Measurements from ENCODE around the gene NELL2.

Gene NELL2

DNA sequence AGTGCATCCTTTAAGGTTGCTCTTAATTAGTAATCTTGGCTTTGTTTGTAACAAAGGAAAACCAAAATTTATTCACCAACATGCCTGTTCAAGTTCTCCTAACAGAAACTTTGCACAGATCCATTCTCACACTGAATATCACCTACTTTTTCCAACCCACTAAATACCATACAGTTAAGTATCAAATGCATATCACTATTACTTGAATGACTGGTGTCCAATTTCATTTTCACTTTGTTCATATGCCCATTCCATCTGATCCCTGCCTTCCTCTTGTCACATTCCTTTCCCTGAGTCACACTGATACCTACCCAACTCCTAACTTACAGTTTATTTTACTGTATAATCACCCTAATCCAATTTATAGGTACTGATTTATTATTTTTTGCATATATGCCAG is 286.4 kb downstream of the NELL2 start:
- DNase-seq = peak; percentile 75

DNA sequence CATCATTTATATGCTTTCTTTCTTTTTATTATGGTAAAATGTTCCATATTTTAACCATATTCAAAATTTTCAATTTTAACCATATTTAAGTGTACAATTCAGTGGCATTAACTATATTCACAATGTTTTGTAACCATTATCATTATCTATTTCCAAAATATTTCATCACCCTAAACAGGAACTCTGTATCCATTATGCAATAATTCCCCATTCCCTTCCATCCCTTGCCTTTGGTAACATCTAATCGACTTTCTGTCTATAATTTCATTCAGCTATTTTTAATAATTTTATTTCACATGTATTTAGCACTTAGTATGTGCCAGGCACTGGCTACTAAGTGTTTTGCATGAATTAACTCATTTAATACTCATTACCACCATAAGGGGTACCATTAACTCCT is 287.5 kb downstream of the NELL2 start:
- DNase-seq = no peak

DNA sequence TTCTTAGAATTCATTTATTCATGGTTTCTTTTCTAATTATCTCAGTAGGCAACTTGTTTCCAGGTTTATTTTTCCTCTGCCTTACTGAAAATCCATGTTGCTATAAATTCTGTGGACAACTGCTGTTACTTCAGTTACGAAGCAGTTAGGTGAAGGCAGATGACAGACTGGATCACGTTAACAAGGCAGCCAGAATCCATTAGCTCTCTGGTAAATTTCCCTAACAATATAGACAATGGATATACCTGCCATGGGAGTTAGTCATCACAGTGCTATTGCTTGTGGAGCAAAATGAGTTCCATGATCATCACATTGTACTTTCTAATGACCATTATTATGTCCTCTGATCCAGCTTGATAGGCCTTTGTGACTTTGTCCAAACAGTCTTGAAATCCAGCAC is 291.5 kb downstream of the NELL2 start:
- no peak for DNase-seq

DNA sequence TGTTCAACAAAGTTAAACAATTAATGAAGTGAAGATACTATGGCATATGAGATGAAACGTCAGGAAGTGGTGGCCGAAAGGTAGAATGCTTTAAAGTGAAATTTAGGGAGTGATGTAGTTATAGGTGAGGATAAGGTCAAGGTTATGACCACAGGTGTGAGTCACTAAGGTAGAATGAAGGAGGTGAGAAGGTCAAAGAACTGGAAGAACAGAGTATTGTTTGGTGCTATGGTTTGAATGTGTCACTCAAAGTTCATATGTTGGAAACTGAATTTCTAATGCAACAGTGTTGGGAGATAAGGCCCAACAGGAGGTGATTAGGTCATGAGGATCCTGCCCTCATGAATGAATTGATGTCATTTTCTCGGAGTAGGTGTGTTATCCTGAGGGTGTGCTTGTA is 293.6 kb downstream of the NELL2 start:
- DNase-seq = peak; percentile 27

DNA sequence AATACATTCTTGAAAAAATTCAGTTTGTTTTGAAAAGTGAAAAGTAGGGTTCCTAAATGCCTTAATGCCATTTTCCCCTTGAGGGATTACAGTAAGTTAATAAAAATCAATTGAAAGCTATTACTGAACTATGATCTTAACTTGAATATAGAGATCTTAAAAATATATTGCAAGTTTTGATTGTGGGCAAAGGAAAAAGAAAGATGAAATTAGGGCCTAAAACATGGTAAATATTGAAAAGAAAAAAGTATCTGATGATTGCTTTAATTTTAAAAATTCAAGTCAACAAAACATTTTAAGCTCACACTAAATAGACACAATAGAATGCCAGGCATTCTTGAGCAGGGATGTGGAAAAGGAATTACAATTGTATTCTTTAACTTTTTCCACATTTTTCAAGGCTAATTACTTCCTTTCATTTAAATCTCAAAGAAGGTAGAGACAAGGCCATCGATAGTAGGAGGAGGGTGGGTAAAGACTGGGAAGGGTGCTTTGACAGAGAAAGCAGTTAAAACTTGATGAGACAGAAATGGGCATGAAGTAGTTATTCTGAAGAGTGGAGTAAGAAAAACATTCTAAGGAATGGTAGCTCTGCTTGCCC is 294.4 kb downstream of the NELL2 start:
- no peak for DNase-seq

DNA sequence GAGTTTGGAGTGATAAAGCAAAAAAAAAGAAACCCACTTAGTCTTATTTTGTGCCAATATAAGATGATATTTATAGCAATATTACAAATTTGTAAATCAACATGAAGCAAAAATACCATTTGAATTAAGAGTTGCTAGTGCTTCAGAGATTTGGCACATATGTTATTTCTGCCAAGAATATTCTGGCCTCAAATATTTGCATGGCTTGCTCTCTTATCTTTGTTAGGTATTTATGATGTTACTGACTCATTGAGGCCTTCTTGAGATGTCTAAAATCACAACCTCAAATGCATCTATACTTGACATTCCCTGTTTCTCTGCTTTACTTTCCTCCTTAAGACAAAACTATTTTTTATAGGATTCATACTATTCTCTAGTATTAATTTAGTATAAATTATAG is 301.5 kb downstream of the NELL2 start:
- DNase-seq = peak; percentile 82

DNA sequence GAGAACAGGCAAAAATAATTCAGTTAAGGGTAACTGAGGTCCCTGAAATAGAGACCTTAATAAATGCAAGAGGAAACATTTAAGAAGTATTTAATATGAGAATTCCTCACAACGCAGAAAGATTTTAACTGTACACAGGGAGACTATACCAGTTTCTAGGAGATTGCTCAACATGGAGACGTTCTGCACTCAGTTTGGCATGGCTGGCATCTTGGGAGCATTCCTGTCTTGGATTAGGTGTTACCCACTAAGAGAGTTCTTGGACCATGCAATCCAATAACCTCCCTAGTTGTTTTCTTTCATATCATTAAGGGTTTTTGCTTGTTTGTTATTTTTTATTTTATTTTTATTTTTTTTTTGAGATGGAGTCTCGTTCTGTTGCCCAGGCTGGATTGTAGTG is 302.4 kb downstream of the NELL2 start:
- peak; percentile 40 for DNase-seq

DNA sequence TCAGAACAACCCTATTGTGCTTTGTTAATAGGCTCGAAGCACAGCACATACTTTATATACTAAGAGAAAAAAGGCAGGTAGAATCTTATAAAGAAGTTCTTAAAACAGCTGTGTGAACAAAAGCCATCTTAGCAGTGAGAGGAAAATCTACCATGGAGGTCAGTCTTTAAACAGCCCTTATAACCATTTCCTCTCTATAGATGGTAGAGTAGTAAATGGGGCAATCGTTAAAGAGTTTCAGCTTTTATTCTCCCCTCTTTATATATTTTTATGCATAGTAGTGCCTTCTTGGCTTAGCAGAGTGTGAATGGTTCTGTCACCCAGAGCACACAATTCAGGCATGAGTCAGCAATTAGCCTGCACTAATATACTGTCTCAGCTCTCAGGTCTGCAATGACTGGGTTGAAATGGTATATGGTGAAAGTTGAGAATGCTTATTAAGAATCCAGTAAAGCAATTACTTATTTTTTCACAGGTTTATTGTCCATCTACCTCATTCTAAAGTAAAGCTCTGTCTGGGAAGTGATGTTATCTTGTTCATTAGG is 305.0 kb downstream of the NELL2 start:
- no peak for DNase-seq

DNA sequence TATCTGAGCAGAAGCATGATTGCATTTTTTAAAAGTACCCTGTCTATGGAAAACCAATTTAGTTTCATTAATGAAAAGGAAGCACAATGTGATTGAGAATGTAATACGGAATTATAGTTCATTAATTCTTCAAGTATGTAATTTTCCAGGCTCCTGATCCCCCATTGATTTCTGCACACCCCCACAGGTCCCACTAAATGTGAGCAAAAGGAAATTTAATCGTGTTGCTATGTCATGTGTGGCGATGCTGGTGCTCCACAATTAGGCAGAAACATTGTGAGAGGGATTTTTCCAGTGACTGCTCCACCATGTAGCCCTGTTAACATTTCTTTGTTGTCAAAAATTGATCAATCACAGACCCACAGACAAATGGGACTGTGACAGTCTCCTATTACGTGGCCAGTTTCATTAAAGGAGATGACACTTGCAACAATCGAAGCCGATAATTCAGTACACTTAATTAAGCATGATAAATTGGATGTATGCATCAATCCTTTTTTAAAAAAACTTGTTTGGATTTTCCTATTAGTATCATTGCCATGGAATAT is 306.0 kb downstream of the NELL2 start:
- no peak for DNase-seq

DNA sequence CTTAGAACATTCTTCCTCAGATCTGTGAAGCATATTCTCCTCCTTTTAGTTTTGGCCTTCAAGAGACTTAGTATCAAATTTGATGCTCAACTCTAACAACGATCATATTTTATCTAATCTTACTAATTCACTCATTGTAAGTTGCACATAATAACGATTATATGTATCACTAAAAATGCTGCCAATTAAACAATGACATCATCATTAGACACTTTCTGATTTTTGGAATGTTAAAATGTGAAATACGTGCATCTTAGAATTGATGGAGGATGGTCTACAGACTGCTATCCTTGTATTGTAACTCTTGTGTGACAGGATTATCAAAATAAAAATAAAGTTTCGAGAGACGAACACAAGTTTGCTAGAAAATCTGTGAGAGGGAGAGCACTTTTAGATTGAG is 311.0 kb downstream of the NELL2 start:
- DNase-seq = no peak

DNA sequence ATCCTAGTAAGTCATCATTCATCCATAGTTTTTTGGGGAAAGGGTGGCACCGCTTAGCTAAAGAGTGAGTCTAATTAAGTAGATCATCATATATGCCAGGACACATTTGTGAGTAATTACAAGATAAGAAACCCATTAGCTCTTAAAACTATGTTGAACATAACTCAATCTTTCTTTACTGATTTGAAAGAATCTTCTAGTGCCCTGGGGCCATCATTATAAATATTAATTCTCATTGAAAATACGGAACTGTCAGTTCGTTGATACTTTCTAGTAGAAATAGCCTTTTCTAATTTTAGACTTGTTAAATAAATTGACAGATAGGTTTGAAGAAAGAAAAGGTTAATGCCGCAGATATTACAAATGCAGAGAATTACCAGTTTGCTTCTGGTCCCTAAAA is 312.6 kb downstream of the NELL2 start:
- DNase-seq = no peak

DNA sequence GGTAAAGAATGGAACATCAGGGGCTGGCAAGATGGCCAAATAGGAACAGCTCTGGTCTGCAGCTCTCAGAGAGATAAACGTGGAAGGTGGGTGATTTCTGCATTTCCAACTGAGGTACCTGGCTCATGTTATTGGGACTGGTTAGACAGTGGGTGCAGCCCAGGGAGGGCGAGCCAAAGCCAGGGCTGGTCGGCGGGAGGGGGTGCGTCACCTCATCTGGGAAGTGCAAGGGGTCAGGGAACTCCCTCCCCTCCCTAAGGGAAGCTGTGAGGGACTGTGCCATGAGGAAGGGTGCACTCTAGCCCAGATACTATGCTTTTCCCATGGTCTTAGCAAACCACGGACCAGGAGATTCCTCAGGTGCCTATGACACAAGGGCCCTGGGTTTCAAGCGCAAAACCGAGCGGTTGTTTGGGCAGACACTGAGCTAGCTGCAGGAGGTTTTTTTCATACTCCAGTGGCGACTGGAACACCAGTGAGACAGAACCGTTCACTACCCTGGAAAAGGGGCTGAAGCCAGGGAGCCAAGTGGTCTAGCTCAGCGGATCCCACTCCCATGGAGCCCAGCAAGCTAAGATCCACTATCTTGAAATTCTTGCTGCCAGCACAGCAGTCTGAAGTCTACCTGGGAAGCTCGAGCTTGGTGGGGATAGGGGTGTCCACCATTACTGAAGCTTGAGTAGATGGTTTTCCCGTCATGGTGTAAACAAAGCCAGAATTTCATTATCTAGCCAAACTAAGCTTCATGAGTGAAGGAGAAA is 317.6 kb downstream of the NELL2 start:
- no peak for DNase-seq

DNA sequence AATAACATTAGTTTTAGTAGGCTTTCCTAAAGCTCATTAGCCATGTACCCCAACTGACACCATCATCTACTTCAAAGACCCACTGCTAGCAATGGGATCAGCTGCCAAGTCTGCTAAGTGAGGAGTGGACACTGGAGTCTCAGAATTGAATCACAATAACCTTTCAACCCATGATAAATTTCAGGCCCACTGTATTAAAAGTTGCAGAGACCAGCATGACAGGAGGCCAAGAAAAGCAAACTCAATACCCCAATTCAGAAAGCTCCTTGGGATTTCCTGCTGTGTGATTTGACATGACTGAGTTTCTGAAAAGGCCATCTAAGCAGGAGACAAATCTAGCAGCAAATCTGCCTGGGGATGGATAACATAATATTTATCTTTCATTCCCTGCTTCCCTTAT is 320.7 kb downstream of the NELL2 start:
- DNase-seq = no peak

DNA sequence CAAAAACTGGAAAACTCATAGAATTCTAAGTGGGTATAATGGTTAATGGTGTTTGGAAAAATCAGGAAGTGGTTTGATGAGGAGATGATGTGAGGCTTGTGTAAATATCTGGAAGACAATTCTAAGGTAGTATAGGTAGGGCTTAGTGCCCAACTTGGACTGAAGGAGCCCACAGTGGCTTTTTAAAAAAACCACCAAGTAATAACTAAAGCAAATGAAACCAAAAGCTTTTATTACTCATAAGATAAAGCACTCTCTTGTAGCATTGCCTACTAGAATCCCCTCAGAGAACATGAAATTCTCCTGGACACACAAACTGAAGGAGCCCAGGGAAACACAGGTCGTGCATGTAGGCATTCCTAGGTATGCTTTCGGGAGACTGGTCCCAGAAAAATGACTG is 324.5 kb downstream of the NELL2 start:
- DNase-seq = no peak

DNA sequence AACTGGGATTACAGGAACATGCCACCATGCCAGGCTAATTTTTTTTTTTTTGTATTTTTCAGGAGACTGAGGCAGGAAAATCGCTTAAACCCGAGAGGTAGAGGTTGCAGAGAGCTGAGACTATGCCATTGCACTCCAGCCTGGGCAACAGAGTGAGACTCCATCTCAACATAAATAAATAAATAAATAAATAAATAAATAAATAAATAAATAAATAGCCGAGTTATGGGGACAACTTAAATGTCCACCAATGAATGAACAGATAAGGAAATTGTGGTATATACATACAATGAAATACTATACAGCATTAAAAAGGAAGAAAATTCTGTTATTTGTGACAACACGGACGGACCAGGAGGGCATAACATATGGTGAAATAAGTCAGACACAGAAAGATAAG is 325.7 kb downstream of the NELL2 start:
- DNase-seq = no peak

DNA sequence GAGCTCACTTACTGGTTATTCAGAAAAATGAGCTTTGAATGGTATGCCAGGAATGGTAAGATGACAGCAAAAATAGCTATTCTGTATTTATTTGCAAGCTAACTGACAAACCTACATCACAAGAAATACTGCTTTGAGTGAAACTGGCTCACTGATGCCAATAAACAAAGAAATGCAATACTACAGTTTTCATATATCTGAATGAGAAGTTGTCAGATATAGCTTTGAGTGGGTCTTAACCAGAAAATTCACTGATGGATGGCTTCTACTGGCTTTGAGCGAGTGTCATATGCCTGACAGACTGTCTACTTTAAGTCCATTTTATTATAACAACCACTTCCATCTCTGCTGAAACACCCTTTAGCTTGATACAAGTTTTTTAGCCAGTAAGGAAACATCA is 330.1 kb downstream of the NELL2 start:
- no peak for DNase-seq

DNA sequence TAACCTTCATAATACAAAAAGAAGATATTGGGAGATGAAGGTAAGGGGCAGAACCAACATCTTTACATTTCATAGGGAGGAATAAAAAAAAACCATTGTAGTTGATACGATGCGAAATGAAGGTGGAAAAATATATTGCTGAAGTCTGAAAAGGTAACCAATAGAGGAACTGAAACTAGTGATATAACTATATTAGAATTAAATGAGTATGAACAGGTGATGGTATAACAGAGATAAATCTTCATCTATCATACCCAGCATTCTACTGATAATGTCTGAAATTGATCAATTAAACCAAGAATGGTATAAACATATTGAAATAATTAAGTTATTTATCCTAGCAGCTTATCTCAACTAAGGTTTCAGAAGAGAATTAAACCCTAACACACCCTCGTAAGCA is 332.1 kb downstream of the NELL2 start:
- DNase-seq = no peak

DNA sequence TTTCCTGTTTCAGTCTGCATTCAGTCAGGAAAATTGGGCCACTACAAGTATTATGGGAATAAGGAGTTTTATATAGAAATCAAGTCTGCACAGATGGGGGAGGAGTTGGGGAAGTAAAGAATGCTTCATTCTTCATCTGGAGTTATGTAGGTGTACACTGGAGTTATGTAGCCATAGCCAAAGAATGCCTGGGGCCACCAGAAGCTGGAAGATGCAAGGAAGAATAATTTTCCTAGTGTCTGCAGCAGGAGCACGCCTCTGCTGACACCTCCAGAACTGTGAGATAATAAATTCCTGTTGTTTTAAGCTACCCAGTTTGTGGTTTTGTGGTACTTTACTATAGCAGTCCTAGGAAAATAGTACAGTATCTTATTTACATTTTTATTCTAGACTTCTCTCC is 333.4 kb downstream of the NELL2 start:
- DNase-seq = peak; percentile 85

DNA sequence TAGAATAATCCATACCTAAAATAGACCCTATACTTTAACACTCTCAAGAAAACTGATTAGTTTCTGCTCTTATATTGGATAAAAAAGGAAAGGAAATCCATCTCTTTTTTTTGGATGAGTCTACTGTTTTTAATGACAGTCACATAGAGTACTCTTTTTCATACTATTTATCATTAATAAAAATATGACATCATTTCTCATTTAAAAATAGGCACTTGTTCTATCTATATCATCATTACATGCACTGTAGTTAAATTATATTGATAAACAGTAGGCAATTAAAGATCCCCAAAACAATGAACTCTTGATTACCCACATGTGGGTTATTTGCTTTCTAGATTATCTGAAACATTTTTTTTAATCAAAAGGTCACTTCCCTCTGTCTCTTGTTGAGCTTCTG is 338.8 kb downstream of the NELL2 start:
- no peak for DNase-seq

DNA sequence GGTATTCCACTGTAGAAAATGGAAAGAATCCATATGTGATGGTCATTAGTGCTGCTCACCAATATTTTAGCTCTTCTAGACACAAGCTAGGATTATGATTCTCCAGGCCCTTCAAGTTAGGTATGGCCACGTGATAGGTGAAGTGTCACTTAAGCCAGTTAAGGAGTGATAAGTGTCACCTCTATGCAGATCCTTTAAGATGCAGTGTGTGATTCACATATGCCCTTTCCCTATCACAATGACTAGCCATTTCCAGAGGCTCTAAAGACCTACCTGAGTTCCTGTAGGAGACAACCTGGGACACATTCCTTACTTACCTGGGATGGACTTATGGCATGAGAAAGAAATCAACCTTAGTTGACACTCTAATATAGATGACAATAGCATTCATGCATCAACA is 343.2 kb downstream of the NELL2 start:
- DNase-seq = no peak

DNA sequence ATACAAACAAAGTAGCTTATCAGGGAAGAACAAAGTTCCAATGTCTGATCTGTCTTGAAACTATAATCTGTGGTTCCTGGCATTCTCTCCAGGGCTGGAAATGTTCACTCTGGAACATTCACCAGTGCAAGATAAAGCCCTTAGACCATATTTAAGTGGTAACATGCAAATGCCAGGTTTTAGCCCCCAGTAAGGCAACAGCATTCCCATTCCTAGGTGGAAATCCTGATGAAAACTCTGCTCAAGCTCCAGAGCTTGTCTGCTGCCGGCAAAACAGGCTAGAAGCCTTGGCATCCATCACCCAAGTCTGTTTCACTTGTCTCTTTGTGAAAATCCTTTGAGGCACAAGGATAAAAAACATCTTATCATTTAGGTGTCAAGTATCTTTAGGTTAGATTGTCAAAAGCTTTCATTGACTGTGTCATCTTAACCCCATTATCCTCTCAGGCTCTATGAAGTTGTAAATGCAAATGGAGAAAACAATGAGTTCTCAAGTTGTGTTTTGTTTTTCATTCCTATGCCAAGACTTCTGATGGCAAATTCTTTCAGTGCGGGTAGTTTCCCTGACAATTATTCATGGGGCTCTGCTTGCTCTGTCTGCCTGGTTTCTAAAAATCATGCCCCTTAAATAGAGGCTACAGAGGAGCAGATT is 344.7 kb downstream of the NELL2 start:
- DNase-seq = no peak

DNA sequence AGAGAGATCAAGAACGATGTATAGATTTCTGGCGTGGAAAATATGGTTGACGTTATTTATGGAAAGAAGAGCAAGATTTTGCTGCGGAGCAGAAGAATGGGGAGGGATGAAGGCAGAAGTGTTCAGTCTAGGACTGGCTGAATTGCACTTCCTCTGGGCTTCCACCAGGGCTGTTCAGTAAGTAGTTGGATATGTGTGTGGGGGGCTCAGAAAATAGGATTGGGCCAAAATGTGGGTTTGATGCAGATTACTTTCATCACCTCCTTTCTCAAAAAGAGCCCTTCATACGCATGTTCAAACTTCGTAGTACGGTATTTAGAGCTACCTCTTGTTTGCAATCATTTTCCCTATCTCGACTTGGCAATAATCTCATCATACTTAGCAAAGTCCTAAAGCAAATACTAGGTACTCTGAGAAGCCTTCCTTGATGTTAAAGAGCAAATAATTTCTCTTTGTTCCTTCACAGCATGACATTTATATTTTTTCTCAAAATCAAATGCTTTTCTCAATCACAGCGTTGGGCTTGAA is 349.4 kb downstream of the NELL2 start:
- DNase-seq = no peak

DNA sequence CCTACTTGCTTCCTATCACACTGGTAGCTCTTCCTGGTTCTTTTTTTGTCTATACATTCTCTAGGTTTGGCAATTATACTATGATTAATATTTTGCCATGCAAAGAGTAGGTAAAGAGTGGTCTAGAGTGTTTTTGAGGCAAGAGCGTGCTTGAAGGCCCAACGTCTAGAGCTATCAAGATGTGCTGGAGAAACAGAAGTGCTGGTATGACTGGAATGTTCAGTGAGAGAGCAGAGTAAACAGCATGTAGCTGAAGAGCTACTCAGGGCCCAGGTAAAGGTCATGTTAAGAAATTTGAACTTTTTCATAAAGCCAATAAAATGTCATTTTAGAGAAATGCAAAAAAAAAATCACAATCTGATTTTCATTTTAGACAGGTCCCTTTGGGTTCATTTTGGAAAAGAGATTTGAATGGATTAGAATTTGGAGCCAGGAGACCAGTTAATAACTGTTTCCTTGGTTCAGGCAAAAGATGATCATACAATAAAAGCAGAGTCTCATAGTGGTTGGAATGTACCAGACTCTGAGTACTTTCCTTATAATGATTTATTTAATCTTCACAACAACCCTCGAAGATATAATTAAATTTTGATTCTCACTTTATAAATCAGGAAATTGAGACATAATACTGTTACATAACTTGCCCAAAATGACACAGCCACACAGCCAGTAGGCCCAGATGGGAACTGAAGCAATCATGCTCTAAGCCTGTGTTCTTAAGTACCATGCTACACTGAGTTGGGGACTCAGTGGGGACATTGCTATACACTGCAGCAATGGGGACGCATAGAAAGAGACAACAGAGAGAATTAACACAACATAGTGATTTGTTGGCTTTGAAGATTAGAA is 350.1 kb downstream of the NELL2 start:
- DNase-seq = no peak

Data from NCI-H226 (cell line).